HG02840 (cell line): ENCODE data around the gene PCDHGA12.
A peak's percentile ranks its signal among the peaks of the same experiment; 100 is the strongest.

Source experiments
- ATAC-seq: cut with Tn5 transposase; IDR thresholded peaks from one replicate; pipeline ENCODE4 v1.9.1; 2021; ENCODE audit warnings: mild to moderate bottlenecking, moderate library complexity, moderate number of reproducible peaks; ENCODE audit not compliant: unreplicated experiment, low FRiP score

Gene PCDHGA12

DNA sequence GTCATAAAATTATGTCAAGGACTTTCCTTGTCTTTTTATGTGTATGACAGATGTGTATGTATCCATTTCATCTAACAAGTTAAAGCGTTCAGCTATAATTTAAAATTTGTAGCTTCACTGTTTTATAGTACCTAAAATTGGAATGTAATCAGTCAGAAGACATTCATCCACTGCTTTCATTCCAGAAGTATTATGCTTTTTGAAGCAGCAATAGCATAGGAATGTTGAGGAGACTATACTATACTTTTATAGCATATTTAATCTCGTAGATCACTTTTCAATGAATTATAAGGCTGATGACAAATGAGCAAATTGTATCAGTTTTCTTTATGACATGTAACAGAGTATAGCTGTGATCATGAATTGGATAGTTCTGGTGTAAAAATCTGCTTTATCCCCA is 6.9 kb downstream of the PCDHGA12 start:
- no peak for ATAC-seq

DNA sequence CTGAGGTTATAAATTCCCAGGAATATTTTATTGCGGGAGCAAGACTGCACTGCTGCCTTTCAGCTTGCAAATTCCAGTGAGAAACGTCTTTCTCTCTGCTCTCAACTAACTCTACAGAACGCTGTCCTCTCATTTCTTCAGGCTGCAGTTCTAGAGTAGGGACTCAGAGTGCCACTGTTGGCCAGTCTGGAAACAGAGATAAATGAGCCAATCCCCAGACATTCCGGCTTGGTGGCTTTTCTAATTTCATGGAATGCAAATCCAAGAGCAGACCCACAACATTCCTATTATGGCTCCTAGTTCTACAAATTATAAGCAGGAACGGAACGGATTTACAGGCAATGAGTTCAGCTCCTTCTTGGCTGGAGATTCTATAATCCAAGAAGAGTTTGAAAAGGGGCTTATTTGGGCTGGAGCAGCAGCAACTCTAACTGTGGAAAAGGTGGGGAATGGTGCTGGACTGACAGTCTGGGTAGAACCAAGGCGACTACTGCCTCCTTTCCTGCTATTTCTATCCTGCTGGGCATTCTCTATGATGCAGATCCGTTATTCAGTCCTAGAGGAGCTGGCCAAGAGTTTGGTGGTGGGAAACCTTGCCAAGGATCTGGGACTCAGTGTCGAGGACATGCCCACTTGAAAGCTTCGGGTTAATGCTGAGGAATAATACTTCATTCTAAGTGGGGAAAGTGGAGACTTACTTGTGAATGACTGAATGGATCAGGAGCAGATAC is 9.3 kb downstream of the PCDHGA12 start:
- no peak for ATAC-seq

DNA sequence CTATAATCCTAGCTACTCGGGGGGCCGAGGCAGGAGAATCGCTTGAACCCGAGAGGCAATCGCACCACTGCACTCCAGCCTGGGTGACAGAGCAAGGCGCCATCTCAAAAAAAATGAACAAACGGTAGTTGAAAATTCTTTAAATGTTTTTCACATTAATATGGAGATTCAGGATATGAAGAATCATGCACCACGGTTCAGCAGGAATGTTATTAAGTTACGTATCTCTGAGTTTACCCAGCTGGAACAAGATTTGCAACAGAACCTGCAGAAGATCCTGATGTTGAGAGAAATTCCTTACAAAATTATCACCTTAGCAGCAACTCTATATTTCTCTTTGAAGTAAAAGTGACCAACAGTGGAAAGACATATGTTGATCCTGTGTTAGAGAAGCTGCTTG is 10.0 kb downstream of the PCDHGA12 start:
- no peak for ATAC-seq

DNA sequence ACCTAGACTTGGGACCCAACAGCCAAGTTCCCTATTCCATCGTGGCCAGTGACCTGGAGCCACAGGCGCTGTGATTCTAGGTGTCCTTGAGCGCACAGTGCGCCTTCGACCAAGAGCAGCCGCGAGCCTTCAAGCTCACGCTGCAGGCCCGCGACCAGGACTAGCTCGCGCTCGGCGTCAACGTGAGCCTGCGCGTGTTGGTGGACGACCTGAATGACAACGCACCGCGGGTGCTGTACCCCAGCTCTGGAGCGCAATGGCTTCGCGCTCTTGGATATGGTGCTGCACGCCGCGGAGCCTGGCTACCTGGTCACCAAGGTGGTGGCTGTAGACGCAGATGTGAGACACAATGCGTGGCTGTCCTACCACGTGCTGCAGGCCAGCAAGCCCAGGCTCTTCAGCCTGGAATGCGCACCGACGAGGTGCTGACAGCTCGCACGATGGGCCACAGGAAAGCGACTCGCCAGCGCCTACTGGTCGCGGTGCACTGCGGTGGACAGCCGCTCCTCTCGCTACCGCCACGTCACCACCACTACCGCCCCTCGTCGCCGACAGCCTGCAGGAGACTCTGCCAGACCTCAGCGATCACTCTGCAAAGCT is 11.4 kb downstream of the PCDHGA12 start:
- ATAC-seq: no peak

DNA sequence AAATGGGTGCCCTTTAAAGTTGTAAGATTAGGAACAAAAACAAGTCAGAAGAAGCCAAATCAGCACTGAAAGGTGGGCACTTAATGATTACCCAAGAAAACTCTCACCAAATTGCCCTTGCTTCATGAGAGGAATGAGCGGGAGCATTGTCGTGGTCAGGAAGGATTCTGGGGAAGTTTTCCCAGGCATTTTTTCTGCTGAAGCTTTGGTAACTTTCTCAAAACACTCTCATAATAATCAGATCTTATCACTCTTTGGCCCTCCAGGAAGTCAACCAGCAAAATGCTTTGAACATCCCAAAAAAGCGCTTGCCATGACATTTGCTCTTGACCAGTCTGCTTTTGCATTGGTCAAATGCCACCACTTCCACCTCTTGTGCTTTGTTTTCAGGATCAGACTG is 35.0 kb downstream of the PCDHGA12 start:
- no peak for ATAC-seq

DNA sequence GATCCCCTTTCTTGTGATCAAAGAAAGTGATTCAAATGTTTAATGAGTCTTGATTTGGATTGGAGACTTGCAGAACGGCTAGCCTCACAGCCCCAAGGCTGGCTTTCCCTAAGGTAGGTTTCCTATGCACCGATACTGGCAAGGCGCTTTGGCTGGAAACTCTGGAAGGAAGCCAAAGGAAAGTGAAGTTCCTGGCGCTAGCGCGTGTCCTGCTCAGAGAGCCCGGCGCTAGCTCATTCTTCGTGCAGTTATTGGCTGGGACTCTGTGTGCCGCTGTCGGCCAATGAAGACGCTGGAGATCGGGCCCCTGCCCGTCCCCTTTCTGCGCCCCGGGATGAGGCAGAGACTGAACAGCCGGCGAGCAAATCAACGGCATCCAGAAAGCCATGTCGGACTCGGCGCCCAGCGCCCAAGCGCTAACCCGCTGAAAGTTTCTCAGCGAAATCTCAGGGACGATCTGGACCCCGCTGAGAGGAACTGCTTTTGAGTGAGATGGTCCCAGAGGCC is 45.4 kb downstream of the PCDHGA12 start, which contains the start of gene PCDHGC3:
Gene PCDHGC3, plus strand, starts transcription at position 342 of the 507 bp plus-strand sequence. Its CDS starts 151 bp downstream, at position 493.
- ATAC-seq: peak; percentile 97

DNA sequence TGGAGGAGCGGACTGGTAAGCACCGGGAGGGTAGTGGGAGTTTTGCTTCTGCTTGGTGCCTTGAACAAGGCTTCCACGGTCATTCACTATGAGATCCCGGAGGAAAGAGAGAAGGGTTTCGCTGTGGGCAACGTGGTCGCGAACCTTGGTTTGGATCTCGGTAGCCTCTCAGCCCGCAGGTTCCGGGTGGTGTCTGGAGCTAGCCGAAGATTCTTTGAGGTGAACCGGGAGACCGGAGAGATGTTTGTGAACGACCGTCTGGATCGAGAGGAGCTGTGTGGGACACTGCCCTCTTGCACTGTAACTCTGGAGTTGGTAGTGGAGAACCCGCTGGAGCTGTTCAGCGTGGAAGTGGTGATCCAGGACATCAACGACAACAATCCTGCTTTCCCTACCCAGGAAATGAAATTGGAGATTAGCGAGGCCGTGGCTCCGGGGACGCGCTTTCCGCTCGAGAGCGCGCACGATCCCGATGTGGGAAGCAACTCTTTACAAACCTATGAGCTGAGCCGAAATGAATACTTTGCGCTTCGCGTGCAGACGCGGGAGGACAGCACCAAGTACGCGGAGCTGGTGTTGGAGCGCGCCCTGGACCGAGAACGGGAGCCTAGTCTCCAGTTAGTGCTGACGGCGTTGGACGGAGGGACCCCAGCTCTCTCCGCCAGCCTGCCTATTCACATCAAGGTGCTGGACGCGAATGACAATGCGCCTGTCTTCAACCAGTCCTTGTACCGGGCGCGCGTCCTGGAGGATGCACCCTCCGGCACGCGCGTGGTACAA is 46.0 kb downstream of the PCDHGA12 start:
- peak; percentile 20 for ATAC-seq

DNA sequence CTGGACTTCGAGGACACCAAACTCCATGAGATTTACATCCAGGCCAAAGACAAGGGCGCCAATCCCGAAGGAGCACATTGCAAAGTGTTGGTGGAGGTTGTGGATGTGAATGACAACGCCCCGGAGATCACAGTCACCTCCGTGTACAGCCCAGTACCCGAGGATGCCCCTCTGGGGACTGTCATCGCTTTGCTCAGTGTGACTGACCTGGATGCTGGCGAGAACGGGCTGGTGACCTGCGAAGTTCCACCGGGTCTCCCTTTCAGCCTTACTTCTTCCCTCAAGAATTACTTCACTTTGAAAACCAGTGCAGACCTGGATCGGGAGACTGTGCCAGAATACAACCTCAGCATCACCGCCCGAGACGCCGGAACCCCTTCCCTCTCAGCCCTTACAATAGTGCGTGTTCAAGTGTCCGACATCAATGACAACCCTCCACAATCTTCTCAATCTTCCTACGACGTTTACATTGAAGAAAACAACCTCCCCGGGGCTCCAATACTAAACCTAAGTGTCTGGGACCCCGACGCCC is 46.8 kb downstream of the PCDHGA12 start:
- no peak for ATAC-seq

DNA sequence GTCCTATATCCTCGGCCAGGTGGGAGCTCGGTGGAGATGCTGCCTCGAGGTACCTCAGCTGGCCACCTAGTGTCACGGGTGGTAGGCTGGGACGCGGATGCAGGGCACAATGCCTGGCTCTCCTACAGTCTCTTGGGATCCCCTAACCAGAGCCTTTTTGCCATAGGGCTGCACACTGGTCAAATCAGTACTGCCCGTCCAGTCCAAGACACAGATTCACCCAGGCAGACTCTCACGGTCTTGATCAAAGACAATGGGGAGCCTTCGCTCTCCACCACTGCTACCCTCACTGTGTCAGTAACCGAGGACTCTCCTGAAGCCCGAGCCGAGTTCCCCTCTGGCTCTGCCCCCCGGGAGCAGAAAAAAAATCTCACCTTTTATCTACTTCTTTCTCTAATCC is 47.5 kb downstream of the PCDHGA12 start:
- ATAC-seq: no peak

DNA sequence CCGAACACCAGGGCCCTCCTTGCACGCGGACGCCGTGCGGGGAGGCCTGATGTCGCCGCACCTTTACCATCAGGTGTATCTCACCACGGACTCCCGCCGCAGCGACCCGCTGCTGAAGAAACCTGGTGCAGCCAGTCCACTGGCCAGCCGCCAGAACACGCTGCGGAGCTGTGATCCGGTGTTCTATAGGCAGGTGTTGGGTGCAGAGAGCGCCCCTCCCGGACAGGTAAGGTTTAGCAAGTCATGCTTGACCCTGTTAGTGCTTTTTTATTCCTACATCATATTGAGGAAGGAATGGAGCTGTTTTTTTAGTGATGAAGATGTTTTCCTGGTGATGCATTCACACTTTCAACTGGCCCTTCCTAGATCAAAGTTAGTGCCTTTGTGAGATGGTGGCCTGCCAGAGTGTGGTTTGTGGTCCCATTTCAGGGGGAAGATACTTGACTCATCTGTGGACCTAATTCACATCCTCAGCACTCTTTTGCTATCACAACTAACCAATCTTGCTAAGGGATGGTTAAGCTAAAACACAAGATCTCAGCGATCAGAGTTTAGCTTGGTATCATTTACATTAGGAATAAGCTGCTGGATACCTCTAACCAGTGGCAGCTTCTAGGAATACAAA is 48.1 kb downstream of the PCDHGA12 start:
- no peak for ATAC-seq

DNA sequence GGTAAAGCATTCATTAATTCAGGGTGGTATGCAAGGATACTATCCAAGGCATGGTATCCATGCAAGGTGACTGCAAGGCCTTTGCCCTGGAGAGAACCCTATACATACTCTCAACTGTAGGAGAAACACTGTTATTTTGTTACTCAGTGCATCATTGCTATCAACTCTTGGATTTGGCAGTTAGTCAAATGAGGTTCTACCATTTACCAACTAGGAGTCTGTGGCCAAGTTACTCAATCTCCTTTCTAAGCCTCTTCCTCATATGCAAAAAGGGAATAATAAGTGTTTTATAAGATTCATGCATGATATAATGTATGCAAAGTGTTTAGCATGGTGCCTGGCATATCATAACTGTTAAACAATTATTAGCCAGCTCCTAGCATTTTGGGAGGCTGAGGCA is 49.5 kb downstream of the PCDHGA12 start:
- ATAC-seq: no peak
